Tibial nerve (tissue), 4 donors: ENCODE measurements around the gene KDM4B. TPM values are rescaled to one million over a fixed set of nuclear protein-coding genes. Genes with fewer than 3 reads are reported as not detected.

Experiments
- DNase-seq, 2 donors: peaks; one replicate each; pipeline ENCODE4 v3.0.0-alpha.2; 2019; ENCODE audit warnings: low spot score in 2 of 2
- H3K27ac ChIP-seq, 4 donors: fragments of 200-600 bp; sonication (generic) in 3 of 4; one replicate each; pipeline ENCODE4 v1.5.1; 2017 to 2019; ENCODE audit warnings: mild to moderate bottlenecking in 1 of 4
- H3K27me3 ChIP-seq, 2 donors: fragments of 200-600 bp; sonication (generic) in 1 of 2; one replicate each; pipeline versions ENCODE4 v1.5.1 to v1.6.0; 2017 to 2019
- H3K36me3 ChIP-seq, 3 donors: fragments of 200-600 bp; sonication (generic); one replicate each; pipeline ENCODE4 v1.5.1; 2018 to 2019
- H3K4me1 ChIP-seq, 4 donors: fragments of 200-600 bp; sonication (generic) in 3 of 4; one replicate each; pipeline ENCODE4 v1.5.1; 2017 to 2019
- H3K4me3 ChIP-seq, 4 donors: fragments of 200-600 bp; sonication (generic) in 3 of 4; one replicate each; pipeline ENCODE4 v1.5.1; 2017 to 2019; ENCODE audit warnings: mild to moderate bottlenecking in 1 of 4, moderate library complexity in 1 of 4
- H3K9me3 ChIP-seq, 4 donors: fragments of 200-600 bp; sonication (generic) in 3 of 4; one replicate each; pipeline ENCODE4 v1.5.1; 2017 to 2019
- CTCF ChIP-seq, 5 experiments: fragments of 200-600 bp in 3 of 5; fragments of 450-650 bp in 2 of 5; sonication (generic) in 3 of 5; IDR thresholded peaks; one replicate each; pipeline ENCODE4 v1.5.1; 2016 to 2019; ENCODE audit warnings: antibody characterized with exemption in 5 of 5, mild to moderate bottlenecking in 3 of 5, moderate library complexity in 2 of 5
- EP300 ChIP-seq, 2 donors: sonication (generic); formaldehyde crosslinking; IDR thresholded peaks; one replicate each; pipeline ENCODE4 v1.6.1; 2017; ENCODE audit warnings: antibody characterized with exemption in 2 of 2, mild to moderate bottlenecking in 1 of 2
- POLR2A ChIP-seq, 2 donors: fragments of 450-650 bp; IDR thresholded peaks; one replicate each; pipeline ENCODE4 v1.6.1; 2017; ENCODE audit warnings: antibody characterized with exemption in 2 of 2, mild to moderate bottlenecking in 2 of 2, moderate library complexity in 2 of 2
- WGBS, 2 donors: methylation state at CpG; one replicate each; pipeline ENCODE4 v1.1.5; 2018; 5-methylcytosine and 5-hydroxymethylcytosine counted together
- total RNA-seq, 4 donors: library from RNA; depleted of rRNA; stranded (reverse); fragments of >200 nt; gene quantifications; one replicate each; pipeline ENCODE4 v1.1.0, GENCODE V29; 2016

The KDM4B gene
- total RNA-seq, 4 donors from 2014 or later = 37.8 to 72.4 (median 57.2) TPM

- Histone ChIP-seq H3K27me3 (no peaks in the 10 kb centered on the region), H3K9me3 (no peaks in the 10 kb centered on the region), H3K4me3 (no peak overlapping the region), H3K27ac (peak overlapping the region in 2 of 4 donors; percentile 75 to 81), H3K36me3 (peaks cover 0 to 59% (median 0%) of the 10 kb centered on the region in 3 donors), H3K4me1 (peaks cover 0 to 35% (median 20%) of the 10 kb centered on the region in 4 donors)
- no peak for TF ChIP-seq POLR2A (IDR thresholded peaks at IDR 0.05)
- no peak for TF ChIP-seq CTCF (IDR thresholded peaks at IDR 0.05)
- no peak for TF ChIP-seq EP300 (IDR thresholded peaks at IDR 0.05)
- no peak for DNase-seq
- 70 to 73% methylated on average over 7 to 8 of the region's 9 CpGs for WGBS, 2 donors
Measured at GRCh38 chr19:5049561-5049960, 80.6 kb downstream of the KDM4B start.

GRCh38 chr19:5050067-5050656 is 81.2 kb downstream of the KDM4B start:
- 86 to 87% methylated on average over 16 of the region's 16 CpGs for WGBS, 2 donors
- peaks cover 0 to 35% (median 20%) of the 10 kb centered on the region in 4 donors for H3K4me1 ChIP-seq
- DNase-seq = no peak
- H3K9me3 ChIP-seq = no peaks in the 10 kb centered on the region
- peaks cover 0 to 65% (median 0%) of the 10 kb centered on the region in 3 donors for H3K36me3 ChIP-seq
- no peaks in the 10 kb centered on the region for H3K27me3 ChIP-seq
- H3K27ac ChIP-seq = no peak overlapping the region
- H3K4me3 ChIP-seq = no peak overlapping the region
- TF ChIP-seq POLR2A (IDR thresholded peaks at IDR 0.05) (no peak), EP300 (IDR thresholded peaks at IDR 0.05) (no peak), CTCF (IDR thresholded peaks at IDR 0.05) (no peak)

GRCh38 chr19:5050905-5051304 is 82.0 kb downstream of the KDM4B start:
- Histone ChIP-seq H3K9me3 (no peaks in the 10 kb centered on the region), H3K27me3 (no peaks in the 10 kb centered on the region), H3K4me1 (peaks cover 0 to 35% (median 20%) of the 10 kb centered on the region in 4 donors), H3K4me3 (no peak overlapping the region), H3K27ac (no peak overlapping the region), H3K36me3 (peaks cover 0 to 72% (median 0%) of the 10 kb centered on the region in 3 donors)
- TF ChIP-seq POLR2A (IDR thresholded peaks at IDR 0.05) (no peak), CTCF (IDR thresholded peaks at IDR 0.05) (no peak), EP300 (IDR thresholded peaks at IDR 0.05) (no peak)
- DNase-seq = no peak
- 86 to 94% methylated on average over 7 to 14 of the region's 16 CpGs for WGBS, 2 donors

GRCh38 chr19:5051619-5052018 is 82.7 kb downstream of the KDM4B start:
- WGBS, 2 donors = 83 to 91% methylated on average over 16 of the region's 16 CpGs
- Histone ChIP-seq H3K27me3 (no peaks in the 10 kb centered on the region), H3K27ac (no peak overlapping the region), H3K4me3 (no peak overlapping the region), H3K36me3 (peaks cover 0 to 72% (median 0%) of the 10 kb centered on the region in 3 donors), H3K4me1 (peaks cover 0 to 33% (median 20%) of the 10 kb centered on the region in 4 donors), H3K9me3 (no peaks in the 10 kb centered on the region)
- TF ChIP-seq CTCF (IDR thresholded peaks at IDR 0.05) = no peak
- TF ChIP-seq POLR2A (IDR thresholded peaks at IDR 0.05) = no peak
- no peak for TF ChIP-seq EP300 (IDR thresholded peaks at IDR 0.05)
- DNase-seq = no peak

- peaks cover 0 to 72% (median 0%) of the 10 kb centered on the region in 3 donors for H3K36me3 ChIP-seq
- H3K4me1 ChIP-seq = peaks cover 0 to 28% (median 20%) of the 10 kb centered on the region in 4 donors
- H3K27me3 ChIP-seq = no peaks in the 10 kb centered on the region
- no peak for TF ChIP-seq EP300 (IDR thresholded peaks at IDR 0.05)
- no peak for TF ChIP-seq CTCF (IDR thresholded peaks at IDR 0.05)
- TF ChIP-seq POLR2A (IDR thresholded peaks at IDR 0.05) = no peak
- H3K4me3 ChIP-seq = no peak overlapping the region
- WGBS, 2 donors = 91 to 93% methylated on average over 4 to 13 of the region's 13 CpGs
- DNase-seq = no peak
- no peak overlapping the region for H3K27ac ChIP-seq
- no peaks in the 10 kb centered on the region for H3K9me3 ChIP-seq
Measured at GRCh38 chr19:5052515-5052914, 83.6 kb downstream of the KDM4B start.
